Measurements from ENCODE around the gene GPR45.

Gene GPR45

DNA sequence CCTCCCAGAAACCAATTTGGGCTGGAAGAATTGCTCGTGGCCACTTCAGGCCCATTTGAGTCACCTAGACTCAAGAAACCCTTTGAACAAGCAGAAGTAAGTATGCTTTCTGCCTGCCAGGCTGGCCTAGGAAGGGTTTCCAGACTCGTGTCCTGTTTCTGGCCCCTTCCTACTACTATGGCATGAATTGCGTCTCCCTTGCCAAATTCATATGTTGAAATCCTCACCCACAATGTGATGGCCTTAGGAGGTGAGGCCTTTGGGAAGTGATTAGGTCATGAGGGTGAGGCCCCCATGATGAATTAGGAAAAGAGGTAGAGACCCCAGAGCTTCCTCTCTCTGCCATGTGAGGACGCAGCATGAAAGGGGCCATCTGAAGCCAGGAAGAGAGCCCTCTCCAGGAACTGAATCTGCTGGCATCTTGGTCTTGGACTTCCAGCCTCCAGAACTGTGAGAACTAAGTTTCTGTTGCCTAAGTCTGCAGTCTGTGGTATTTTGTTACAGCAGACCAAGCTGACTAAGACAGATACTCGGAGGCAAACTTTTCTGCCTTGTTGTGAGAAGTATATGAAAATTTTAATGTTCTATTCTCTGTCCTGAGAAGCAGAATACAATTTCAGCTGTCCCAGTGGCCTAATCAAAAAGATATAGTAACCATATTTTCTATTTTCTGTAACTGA, 13.1 kb downstream of the GPR45 start:
- no peak overlapping the region for H3K4me3 ChIP-seq (ENCODE audit: low read depth, low read length)

- no peak overlapping the region for H3K4me3 ChIP-seq (ENCODE audit: low read depth, low read length)
Measured at GRCh38 chr2:105255979-105256378, 14.4 kb downstream of the GPR45 start.

DNA sequence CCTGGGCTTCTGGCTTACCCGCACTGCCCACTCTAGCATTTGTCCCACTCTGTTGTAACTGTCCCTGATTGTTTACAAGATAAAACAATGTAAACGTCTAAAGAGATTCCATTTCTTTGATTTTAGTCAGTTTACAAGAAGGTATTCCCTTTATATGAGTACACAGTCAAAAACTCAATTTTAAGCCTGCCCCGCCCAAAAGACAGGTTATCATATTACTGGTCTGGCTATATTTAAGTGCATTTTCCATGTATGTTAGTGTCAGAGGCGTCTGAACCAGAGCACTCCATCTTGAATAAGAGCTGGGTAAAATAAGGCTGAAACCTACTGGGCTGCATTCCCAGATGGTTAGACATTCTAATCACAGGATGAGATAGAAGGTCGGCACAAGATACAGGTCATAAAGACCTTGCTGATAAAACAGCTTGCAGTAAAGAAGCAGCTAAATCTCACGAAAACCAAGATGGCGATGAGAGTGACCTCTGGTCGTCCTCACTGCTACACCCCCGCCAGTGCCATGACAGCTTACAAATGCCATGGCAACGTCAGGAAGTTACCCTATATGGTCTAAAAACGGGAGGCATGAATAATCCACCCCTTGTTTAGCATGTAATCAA, 15.0 kb downstream of the GPR45 start:
- no peak overlapping the region for H3K4me3 ChIP-seq (ENCODE audit: low read depth, low read length)

GRCh38 chr2:105257981-105258380, 16.4 kb downstream of the GPR45 start:
- H3K4me3 ChIP-seq (ENCODE audit: low read depth, low read length) = no peak overlapping the region

DNA sequence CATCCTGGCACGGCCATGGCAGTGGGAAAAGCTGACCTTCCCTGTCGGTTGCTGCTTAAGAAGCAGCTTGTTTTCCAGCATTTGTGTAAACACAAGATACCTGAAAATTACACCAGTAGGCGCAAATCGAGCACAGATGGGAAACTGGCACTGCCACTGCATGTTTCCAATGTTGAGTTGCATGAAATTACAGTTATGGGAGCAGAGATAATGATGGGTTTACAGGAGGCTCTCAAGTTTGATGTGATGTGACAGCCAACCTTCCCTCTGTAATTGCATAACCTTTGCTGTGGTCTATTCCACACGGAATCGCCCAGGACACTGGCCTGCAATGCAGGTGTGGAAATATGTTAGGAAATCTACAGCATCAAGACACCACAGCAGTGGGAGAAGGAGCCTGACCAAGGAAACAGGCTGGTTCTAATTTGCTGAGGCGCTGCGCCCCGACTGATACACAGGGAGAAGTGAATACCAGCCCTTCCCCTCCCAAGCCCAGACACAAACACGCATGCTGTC, 17.4 kb downstream of the GPR45 start:
- no peak overlapping the region for H3K4me3 ChIP-seq (ENCODE audit: low read depth, low read length)

GRCh38 chr2:105261061-105261460, 19.5 kb downstream of the GPR45 start:
- H3K4me3 ChIP-seq (ENCODE audit: low read depth, low read length) = no peak overlapping the region

DNA sequence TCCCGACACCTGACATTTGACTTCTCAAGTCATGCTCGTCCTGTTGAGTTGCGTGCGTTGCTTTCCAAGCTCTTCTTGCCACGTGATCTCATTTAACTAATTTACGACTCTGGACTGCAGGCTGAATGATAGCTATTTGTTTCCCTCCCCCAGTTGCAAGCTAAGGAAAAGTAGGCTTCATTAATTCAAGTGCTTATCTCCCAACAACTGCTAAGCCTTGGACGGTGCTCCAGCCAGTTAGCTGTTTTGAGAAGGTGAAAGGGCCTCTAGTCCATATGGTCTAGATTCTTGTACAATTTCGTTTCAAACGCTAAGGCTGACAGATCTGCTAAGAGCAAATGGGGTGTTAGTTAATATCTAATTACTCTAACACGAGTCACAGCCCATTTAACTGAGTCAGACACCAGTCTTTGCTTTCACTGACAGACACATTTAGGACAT, 21.1 kb downstream of the GPR45 start:
- H3K4me3 ChIP-seq (ENCODE audit: low read depth, low read length) = no peak overlapping the region

GRCh38 chr2:105269426-105269825, 27.9 kb downstream of the GPR45 start:
- no peak overlapping the region for H3K4me3 ChIP-seq (ENCODE audit: low read depth, low read length)

DNA sequence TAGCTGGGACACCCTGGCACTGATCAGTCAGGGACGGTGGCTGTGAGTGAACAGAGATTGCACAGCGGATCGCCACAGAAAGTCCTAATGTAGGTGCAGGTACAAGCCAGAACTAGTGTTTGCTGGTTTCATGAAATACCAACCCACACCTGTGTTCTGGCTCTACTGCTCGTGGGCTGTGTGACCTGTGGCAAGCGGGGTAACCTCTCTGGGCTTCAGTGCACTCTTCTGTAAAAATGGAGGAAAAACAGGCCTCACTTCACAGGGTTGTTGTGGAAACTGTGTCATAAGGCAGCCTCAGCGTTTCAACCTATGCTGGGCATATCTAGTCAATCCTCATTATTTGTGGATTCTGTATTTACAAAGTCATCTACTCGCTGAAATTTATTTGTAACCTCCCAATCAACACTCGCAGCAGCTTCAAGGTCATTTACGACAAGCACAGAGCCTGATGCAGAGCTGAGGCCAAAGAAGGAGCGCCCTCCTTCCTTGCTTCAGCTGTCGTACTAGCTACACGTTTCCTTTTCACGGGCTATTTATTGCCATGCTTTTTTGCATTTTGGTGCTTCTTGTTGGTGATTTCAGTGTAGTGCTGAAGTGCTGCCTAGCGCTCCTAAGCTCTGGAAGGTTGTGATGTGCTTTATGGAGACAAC, 30.0 kb downstream of the GPR45 start:
- no peak overlapping the region for H3K4me3 ChIP-seq (ENCODE audit: low read depth, low read length)

GRCh38 chr2:105272176-105272575, 30.6 kb downstream of the GPR45 start:
- no peak overlapping the region for H3K4me3 ChIP-seq (ENCODE audit: low read depth, low read length)

DNA sequence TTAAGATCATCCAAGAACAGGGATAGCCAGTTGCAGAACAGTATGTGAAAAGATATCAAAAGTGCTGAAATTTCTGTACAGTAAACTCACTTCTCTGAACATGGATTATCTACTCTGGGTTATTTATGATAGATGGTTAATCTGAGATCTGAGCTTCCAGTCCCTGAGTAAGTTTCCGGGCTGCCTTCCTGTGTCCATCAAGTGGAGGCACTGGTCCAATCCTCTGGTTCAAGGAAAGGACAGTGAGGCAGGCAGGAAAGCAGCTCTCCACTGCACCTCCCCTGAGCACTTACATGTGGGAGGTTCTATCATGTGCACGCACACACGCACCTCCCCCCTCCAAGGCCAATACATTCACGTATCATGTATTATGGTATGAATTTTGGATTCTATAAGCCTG, 32.5 kb downstream of the GPR45 start:
- H3K4me3 ChIP-seq (ENCODE audit: low read depth, low read length) = no peak overlapping the region

DNA sequence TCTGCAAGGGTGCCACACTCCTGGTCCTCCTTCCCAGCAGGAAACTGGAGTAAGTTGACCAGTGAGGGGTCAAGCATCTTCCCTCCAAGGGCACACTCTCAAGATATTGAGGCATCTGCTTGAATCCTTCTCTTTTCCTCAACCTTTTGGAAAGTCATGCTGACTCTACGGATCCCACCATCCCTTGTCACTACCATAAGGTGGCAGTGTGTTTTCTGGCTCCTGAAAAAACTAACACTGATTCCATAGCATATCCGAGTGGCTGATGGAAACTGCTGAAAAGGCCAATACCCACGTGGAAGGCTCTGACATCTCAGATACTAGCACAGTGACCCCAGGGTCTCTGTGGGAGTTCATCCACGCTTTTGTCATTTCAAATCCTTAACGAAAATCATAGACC, 37.1 kb downstream of the GPR45 start:
- H3K4me3 ChIP-seq (ENCODE audit: low read depth, low read length) = no peak overlapping the region

- no peak overlapping the region for H3K4me3 ChIP-seq (ENCODE audit: low read depth, low read length)
Measured at GRCh38 chr2:105279126-105279525, 37.6 kb downstream of the GPR45 start.

DNA sequence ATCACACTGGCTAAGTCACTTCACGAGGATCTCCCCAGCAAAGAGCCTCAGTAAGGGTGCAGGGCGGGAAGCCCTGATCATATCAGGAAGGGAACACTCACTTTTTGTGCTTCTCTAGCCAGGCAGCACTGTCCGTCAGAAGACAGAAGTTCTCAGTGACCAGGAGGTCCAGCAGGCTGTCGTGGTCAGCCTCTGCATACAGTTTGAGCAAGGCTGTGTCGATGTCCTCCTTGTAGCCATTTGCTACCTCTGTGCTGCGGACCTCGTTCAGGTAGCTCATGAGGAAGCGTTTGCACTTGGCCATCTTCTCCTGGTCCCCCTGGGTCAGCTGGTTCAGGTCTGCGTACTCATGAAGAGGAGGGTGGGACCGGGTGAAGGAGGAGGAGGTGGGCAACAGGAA, 38.7 kb downstream of the GPR45 start:
- H3K4me3 ChIP-seq (ENCODE audit: low read depth, low read length) = no peak overlapping the region

DNA sequence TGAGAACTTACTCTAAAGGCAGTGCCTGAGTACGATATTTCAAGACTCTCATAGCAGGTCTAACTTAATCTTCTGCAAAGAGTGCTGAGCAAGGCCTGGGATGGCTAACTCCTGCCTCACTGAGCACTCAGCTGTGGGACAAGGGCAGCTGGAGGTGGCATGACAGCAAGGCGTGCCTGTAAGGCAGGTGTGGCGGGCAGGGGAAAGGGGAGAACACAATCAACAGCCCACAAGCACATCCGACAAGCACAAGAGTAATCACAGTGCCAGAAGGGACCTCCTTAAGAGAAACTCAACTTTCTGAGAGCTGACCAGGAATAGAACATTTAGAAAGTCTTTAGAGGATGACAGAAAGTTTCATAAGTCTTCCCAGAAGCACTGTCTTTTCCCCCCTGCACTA, 42.0 kb downstream of the GPR45 start:
- H3K4me3 ChIP-seq (ENCODE audit: low read depth, low read length) = no peak overlapping the region

DNA sequence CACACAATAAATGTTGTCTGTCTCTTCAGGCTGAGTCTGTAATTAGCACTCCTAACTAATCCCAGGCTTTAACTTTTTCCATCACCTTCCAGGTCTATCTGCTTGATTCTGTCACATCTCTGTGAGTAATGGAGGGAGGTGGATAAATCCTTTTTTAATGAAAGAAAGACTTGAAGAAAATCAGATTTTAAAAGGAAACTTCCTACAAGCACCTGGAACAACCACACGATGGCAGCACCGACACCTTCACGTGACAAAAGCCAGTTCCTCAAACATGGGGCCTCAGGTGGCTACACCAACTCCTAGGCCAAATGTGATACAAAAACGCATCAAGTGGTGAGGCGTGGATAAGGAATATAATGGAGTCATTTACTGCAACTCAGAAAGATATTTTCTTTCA, 46.1 kb downstream of the GPR45 start:
- H3K4me3 ChIP-seq (ENCODE audit: low read depth, low read length) = no peak overlapping the region

DNA sequence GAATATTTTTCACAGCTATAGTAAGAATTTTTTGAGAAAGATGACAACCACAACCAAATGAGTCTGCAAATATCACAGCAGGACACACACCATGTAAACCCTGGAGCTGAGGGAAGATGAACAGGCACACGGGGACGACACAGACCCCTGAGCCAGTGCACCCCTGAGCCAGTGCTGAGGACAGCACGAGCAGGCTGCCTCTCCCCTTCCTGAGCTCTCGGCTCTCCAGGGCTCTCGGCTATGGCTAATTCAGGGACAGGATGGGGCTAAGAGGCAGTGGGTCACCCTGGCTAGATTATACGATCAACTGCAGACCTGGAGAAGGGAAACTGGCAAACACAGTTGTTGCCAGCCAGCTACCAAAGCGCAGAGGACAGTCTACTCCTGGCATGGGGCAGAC, 46.6 kb downstream of the GPR45 start:
- no peak overlapping the region for H3K4me3 ChIP-seq (ENCODE audit: low read depth, low read length)

- no peak overlapping the region for H3K4me3 ChIP-seq (ENCODE audit: low read depth, low read length)
Measured at GRCh38 chr2:105290981-105291660, 49.6 kb downstream of the GPR45 start.

GRCh38 chr2:105291981-105292380, 50.4 kb downstream of the GPR45 start:
- H3K4me3 ChIP-seq (ENCODE audit: low read depth, low read length) = no peak overlapping the region

Measured in iPS-11a (cell line).